Activated CD8-positive, alpha-beta memory T cell treated with anti-CD3 and anti-CD28 coated beads, Interleukin-2, amount 10 ng/mL, durations not matched to agents 7 days and 5 days (primary cell): ENCODE measurements around the gene TADA1. TPM values are rescaled to one million over a fixed set of nuclear protein-coding genes. Genes with fewer than 3 reads are reported as not detected.

Experiments used
- ATAC-seq: fragments of 150-1000 bp; cut with Tn5 transposase; one replicate; pipeline ENCODE4 v1.10.0; 2021; ENCODE audit warnings: moderate library complexity
- CTCF ChIA-PET: fragments of 350-600 bp; sonication (Branson Sonifier 250); formaldehyde crosslinking; loops from one replicate; lab custom pipeline; 2021; ENCODE audit warnings: antibody characterized with exemption; lab: Charles Lee
- DNase-seq: peaks from one replicate; pipeline ENCODE4 v3.0.0-alpha.2; 2020
- H3K27ac Mint-ChIP-seq: one replicate; pipeline ENCODE4 v1.8.0; 2021; ENCODE audit warnings: mild to moderate bottlenecking, mixed read lengths
- H3K27me3 Mint-ChIP-seq: one replicate; pipeline ENCODE4 v1.8.0; 2021; ENCODE audit warnings: mixed read lengths
- H3K36me3 Mint-ChIP-seq: one replicate; pipeline ENCODE4 v1.8.0; 2021; ENCODE audit warnings: mild to moderate bottlenecking, mixed read lengths
- H3K4me1 Mint-ChIP-seq: one replicate; pipeline ENCODE4 v1.8.0; 2021; ENCODE audit warnings: mixed read lengths
- H3K4me3 Mint-ChIP-seq: one replicate; pipeline ENCODE4 v1.8.0; 2021; ENCODE audit warnings: mild to moderate bottlenecking, moderate library complexity, mixed read lengths
- H3K9me3 Mint-ChIP-seq: one replicate; pipeline ENCODE4 v1.8.0; 2022; ENCODE audit warnings: low read depth, mixed read lengths
- total RNA-seq, 2 experiments: library from RNA; stranded (reverse); gene quantifications; one replicate each; pipeline ENCODE4 v1.2.3, GENCODE V29; 2021

TADA1 gene
- total RNA-seq, 2 experiments from 2014 or later, result 18.1 to 18.8 TPM

GRCh38 chr1:166857995-166858394 is 18.1 kb downstream of the TADA1 start:
- no peak overlapping the region for H3K4me3 Mint-ChIP-seq
- CTCF ChIA-PET, result interaction anchor here (0.5 to 2.3 kb wide), 4 partner anchors 14 to 983 kb away, joined by 3 to 6 read pairs (median 4); partner anchors contain the start of gene POGK

GRCh38 chr1:166855558-166855957 is 20.5 kb downstream of the TADA1 start:
- no peak overlapping the region for H3K4me3 Mint-ChIP-seq
- H3K9me3 Mint-ChIP-seq, result no peaks in the 10 kb centered on the region
- H3K27me3 Mint-ChIP-seq, result no peaks in the 10 kb centered on the region
- no peak overlapping the region for H3K27ac Mint-ChIP-seq
- peaks cover 56% of the 10 kb centered on the region for H3K36me3 Mint-ChIP-seq
- peaks cover 12% of the 10 kb centered on the region for H3K4me1 Mint-ChIP-seq
- no peak for ATAC-seq
- DNase-seq, result no peak
- CTCF ChIA-PET, result interaction anchor here (1.0 kb wide), 1 partner anchor 204 kb away, joined by 3 read pairs; no protein-coding TSS in a partner anchor

More at GRCh38 chr1:166857995-166858394, 18.1 kb downstream of the TADA1 start:
- Mint-ChIP-seq H3K4me1 (no peaks in the 10 kb centered on the region), H3K27me3 (no peaks in the 10 kb centered on the region), H3K36me3 (peaks cover 54% of the 10 kb centered on the region), H3K27ac (no peak overlapping the region), H3K9me3 (no peaks in the 10 kb centered on the region)
- DNase-seq (no peak), ATAC-seq (no peak)

- peaks cover 24% of the 10 kb centered on the region for H3K4me1 Mint-ChIP-seq
- ATAC-seq (no peak), DNase-seq (no peak)
- no peaks in the 10 kb centered on the region for H3K9me3 Mint-ChIP-seq
- CTCF ChIA-PET, result no interaction called here
- no peak overlapping the region for H3K4me3 Mint-ChIP-seq
- H3K36me3 Mint-ChIP-seq, result peaks cover 70% of the 10 kb centered on the region
- H3K27me3 Mint-ChIP-seq, result no peaks in the 10 kb centered on the region
- H3K27ac Mint-ChIP-seq, result peak overlapping the region; percentile 2
Measured at GRCh38 chr1:166852918-166853317, 23.1 kb downstream of the TADA1 start.

GRCh38 chr1:166849135-166849534 is 26.9 kb downstream of the TADA1 start:
- Mint-ChIP-seq H3K36me3 (peaks cover 81% of the 10 kb centered on the region), H3K4me3 (no peak overlapping the region)

GRCh38 chr1:166848193-166848592 is 27.9 kb downstream of the TADA1 start:
- Mint-ChIP-seq H3K27ac (peak overlapping the region; percentile 37), H3K4me3 (no peak overlapping the region), H3K4me1 (peaks cover 59% of the 10 kb centered on the region), H3K36me3 (peaks cover 77% of the 10 kb centered on the region), H3K9me3 (no peaks in the 10 kb centered on the region), H3K27me3 (no peaks in the 10 kb centered on the region)
- DNase-seq (no peak), ATAC-seq (no peak)
- CTCF ChIA-PET, result no interaction called here

More at GRCh38 chr1:166849135-166849534, 26.9 kb downstream of the TADA1 start:
- no peaks in the 10 kb centered on the region for H3K27me3 Mint-ChIP-seq
- ATAC-seq (no peak), DNase-seq (no peak)
- no peak overlapping the region for H3K27ac Mint-ChIP-seq
- peaks cover 52% of the 10 kb centered on the region for H3K4me1 Mint-ChIP-seq
- CTCF ChIA-PET, result no interaction called here
- H3K9me3 Mint-ChIP-seq, result no peaks in the 10 kb centered on the region

GRCh38 chr1:166844791-166845190 is 31.3 kb downstream of the TADA1 start:
- Mint-ChIP-seq H3K36me3 (peaks cover 65% of the 10 kb centered on the region), H3K27me3 (no peaks in the 10 kb centered on the region), H3K4me3 (no peak overlapping the region), H3K4me1 (peaks cover 62% of the 10 kb centered on the region), H3K9me3 (no peaks in the 10 kb centered on the region), H3K27ac (no peak overlapping the region)
- CTCF ChIA-PET, result interaction anchor here (0.7 kb wide), 1 partner anchor 40 kb away, joined by 3 read pairs; no protein-coding TSS in a partner anchor
- DNase-seq (no peak), ATAC-seq (no peak)

- DNase-seq (no peak), ATAC-seq (no peak)
- H3K9me3 Mint-ChIP-seq, result no peaks in the 10 kb centered on the region
- peak overlapping the region; percentile 42 for H3K27ac Mint-ChIP-seq
- H3K27me3 Mint-ChIP-seq, result no peaks in the 10 kb centered on the region
- no peak overlapping the region for H3K4me3 Mint-ChIP-seq
- peaks cover 57% of the 10 kb centered on the region for H3K36me3 Mint-ChIP-seq
- CTCF ChIA-PET, result interaction anchor here (1.0 kb wide), 1 partner anchor 20 kb away, joined by 3 read pairs; no protein-coding TSS in a partner anchor
- peaks cover 62% of the 10 kb centered on the region for H3K4me1 Mint-ChIP-seq
Measured at GRCh38 chr1:166843769-166844596, 32.1 kb downstream of the TADA1 start.

GRCh38 chr1:166843322-166843721 is 32.7 kb downstream of the TADA1 start:
- ATAC-seq, result no peak
- DNase-seq, result no peak
- no peaks in the 10 kb centered on the region for H3K9me3 Mint-ChIP-seq
- H3K4me1 Mint-ChIP-seq, result peaks cover 69% of the 10 kb centered on the region
- no peak overlapping the region for H3K4me3 Mint-ChIP-seq
- peaks cover 50% of the 10 kb centered on the region for H3K36me3 Mint-ChIP-seq
- no peak overlapping the region for H3K27ac Mint-ChIP-seq
- CTCF ChIA-PET, result interaction anchor here (1.0 kb wide), 1 partner anchor 20 kb away, joined by 3 read pairs; no protein-coding TSS in a partner anchor
- no peaks in the 10 kb centered on the region for H3K27me3 Mint-ChIP-seq

GRCh38 chr1:166840309-166841274 is 35.5 kb downstream of the TADA1 start:
- peaks cover 29% of the 10 kb centered on the region for H3K36me3 Mint-ChIP-seq
- H3K9me3 Mint-ChIP-seq, result no peaks in the 10 kb centered on the region
- DNase-seq (no peak), ATAC-seq (no peak)
- H3K4me3 Mint-ChIP-seq, result peak overlapping the region; percentile 78
- H3K27ac Mint-ChIP-seq, result peak overlapping the region; percentile 64
- CTCF ChIA-PET, result interaction anchor here (1.1 to 1.6 kb wide), 3 partner anchors 18 to 218 kb away, joined by 4 to 6 read pairs (median 5); partner anchors contain the start of gene TADA1
- H3K4me1 Mint-ChIP-seq, result peaks cover 46% of the 10 kb centered on the region
- no peaks in the 10 kb centered on the region for H3K27me3 Mint-ChIP-seq

- DNase-seq (peak; percentile 56), ATAC-seq (peak; percentile 47)
- Mint-ChIP-seq H3K36me3 (peaks cover 27% of the 10 kb centered on the region), H3K4me1 (peaks cover 42% of the 10 kb centered on the region), H3K27me3 (no peaks in the 10 kb centered on the region), H3K9me3 (no peaks in the 10 kb centered on the region), H3K4me3 (peak overlapping the region; percentile 88), H3K27ac (peak overlapping the region; percentile 64)
- CTCF ChIA-PET, result interaction anchor here (0.6 to 1.6 kb wide), 9 partner anchors 12 to 220 kb away, joined by 3 to 6 read pairs (median 4); partner anchors contain the start of gene TADA1
Measured at GRCh38 chr1:166839600-166840308, 36.3 kb downstream of the TADA1 start.

GRCh38 chr1:166838766-166839599 is 37.1 kb downstream of the TADA1 start, which contains the start of gene POGK:
TSS of gene POGK (plus strand) at chr1:166839475. CDS start at chr1:166840957, 1,482 bp downstream.
- ATAC-seq (peak; percentile 97), DNase-seq (peak; percentile 91)
- Mint-ChIP-seq H3K4me1 (peaks cover 37% of the 10 kb centered on the region), H3K27me3 (peaks cover 3% of the 10 kb centered on the region), H3K9me3 (no peaks in the 10 kb centered on the region), H3K4me3 (peak within 1 kb of the TSS; percentile 88), H3K36me3 (peaks cover 20% of the 10 kb centered on the region), H3K27ac (peak within 1 kb of the TSS; percentile 90)
- CTCF ChIA-PET, result interaction anchor here (0.6 to 1.6 kb wide), 10 partner anchors 12 to 221 kb away, joined by 3 to 6 read pairs (median 4); partner anchors contain the start of gene TADA1
